Ramos (cell line): ENCODE results near the gene SLC43A1.

ENCODE experiments used
- in situ Hi-C: fragments of 300-500 bp; cut with MboI; formaldehyde crosslinking; loops from one replicate; pipeline ENCODE4 v1.14.3; 2022; ENCODE audit warnings: low sequenced_read_pairs; ENCODE audit not compliant: unreplicated experiment

The SLC43A1 gene

GRCh38 chr11:57440744-57441414 is 74.6 kb downstream of the SLC43A1 start:
- in situ Hi-C loops: no loop called here

GRCh38 chr11:57439786-57440185 is 75.7 kb downstream of the SLC43A1 start:
- in situ Hi-C loops: no loop called here

GRCh38 chr11:57438345-57439285 is 76.9 kb downstream of the SLC43A1 start:
- in situ Hi-C loops: no loop called here

- in situ Hi-C loops: no loop called here
Observed at GRCh38 chr11:57436031-57436430, 79.5 kb downstream of the SLC43A1 start.

GRCh38 chr11:57434640-57435546 is 80.6 kb downstream of the SLC43A1 start:
- in situ Hi-C loops: no loop called here
